Ovary (tissue), 9 donors: ENCODE data around the gene KRTAP5-7. TPM values are rescaled to one million over a fixed set of nuclear protein-coding genes. Genes with fewer than 3 reads are reported as not detected.

Experiments used
- DNase-seq, 5 donors: peaks; one replicate each; pipeline ENCODE4 v3.0.0-alpha.2; 2019 to 2020
- H3K27ac ChIP-seq, 2 donors: fragments of 200-600 bp; one replicate each; pipeline versions ENCODE4 v1.5.1 to v1.8.0; 2019 to 2022
- H3K27me3 ChIP-seq: fragments of 200-600 bp; one replicate; pipeline ENCODE4 v1.8.0; 2022
- H3K36me3 ChIP-seq: fragments of 200-600 bp; sonication (generic); one replicate; pipeline ENCODE4 v1.5.1; 2019
- H3K4me1 ChIP-seq: one replicate; pipeline ENCODE4 v1.8.1; 2013; ENCODE audit warnings: mild to moderate bottlenecking, moderate library complexity; ENCODE audit not compliant: insufficient read depth
- H3K4me3 ChIP-seq: fragments of 200-600 bp; sonication (generic); one replicate; pipeline ENCODE4 v1.5.1; 2017
- H3K9me3 ChIP-seq, 2 donors: fragments of 200-600 bp in 1 of 2; sonication (generic) in 1 of 2; one replicate each; pipeline versions ENCODE4 v1.5.1 to v1.8.1; 2013 to 2019; ENCODE audit warnings: mild to moderate bottlenecking in 1 of 2, moderate library complexity in 1 of 2
- EP300 ChIP-seq: sonication (generic); formaldehyde crosslinking; IDR thresholded peaks from one replicate; pipeline ENCODE4 v1.6.1; 2017; ENCODE audit warnings: antibody characterized with exemption
- POLR2A ChIP-seq: fragments of 450-650 bp; IDR thresholded peaks from one replicate; pipeline ENCODE4 v1.6.1; 2017; ENCODE audit warnings: antibody characterized with exemption, mild to moderate bottlenecking, moderate library complexity
- WGBS, 3 donors: extraction: QIAGEN DNeasy Blood & Tissue Kit in 1 of 3; methylation state at CpG; one replicate each; pipeline versions ENCODE4 v1.1.5 to v1.1.7; 2013 to 2017; 5-methylcytosine and 5-hydroxymethylcytosine counted together
- intact Hi-C, 4 donors: fragments of 100-400 bp; cut with DNase I; formaldehyde crosslinking; loops; one replicate each; pipeline versions ENCODE4 v1.11.0 to v1.15.1; 2022 to 2023
- polyA plus RNA-seq, 2 donors: library from polyadenylated mRNA; stranded (reverse); fragments of 200-250 nt in 1 of 2; fragments of 350-450 nt in 1 of 2; fragmentation: Illumina TruSeq in 1 of 2; extraction: RNeasy Lipid Tissue Mini Kit (QIAGEN cat#74804) in 1 of 2; gene quantifications; one replicate each; pipeline ENCODE4 v1.2.3, GENCODE V29; 2013 to 2014
- total RNA-seq, 7 donors: library from RNA; depleted of rRNA in 2 of 7; stranded (reverse); fragments of >200 nt in 2 of 7; fragmentation: NEBNext Ultra II Directional in 3 of 7; extraction: Animal tissue kit (Norgen Biotek cat#: 25700) in 3 of 7; gene quantifications; one replicate each; pipeline versions ENCODE4 v1.1.0 to v1.2.4, GENCODE V29; 2016 to 2023
- TF ChIP-seq, protein P1 (sequence below), 3 donors: fragments of 450-650 bp in 2 of 3; fragments of 200-600 bp in 1 of 3; IDR thresholded peaks; one replicate each; pipeline versions ENCODE4 v1.5.1 to v1.8.0; 2016 to 2022; ENCODE audit warnings: antibody characterized with exemption in 3 of 3, mild to moderate bottlenecking in 1 of 3
- donor health status: DM: no; HTN: no; CAD: no; lungs with moderate emphysema.
- donor health status: DM: no; HTN: no; CAD: no.
- donor health status: Bipolar disorder and iron deficiency.
- donor health status: DM: yes; HTN: yes; CAD: no.
- donor health status: DM: no; HTN: no; CAD: no.
- donor health status: DM: yes; HTN: yes; CAD: no.

KRTAP5-7 gene
- total and polyA plus RNA-seq, 9 donors: 0.22 to 0.27 (median 0.23) TPM; not detected in 5

DNA sequence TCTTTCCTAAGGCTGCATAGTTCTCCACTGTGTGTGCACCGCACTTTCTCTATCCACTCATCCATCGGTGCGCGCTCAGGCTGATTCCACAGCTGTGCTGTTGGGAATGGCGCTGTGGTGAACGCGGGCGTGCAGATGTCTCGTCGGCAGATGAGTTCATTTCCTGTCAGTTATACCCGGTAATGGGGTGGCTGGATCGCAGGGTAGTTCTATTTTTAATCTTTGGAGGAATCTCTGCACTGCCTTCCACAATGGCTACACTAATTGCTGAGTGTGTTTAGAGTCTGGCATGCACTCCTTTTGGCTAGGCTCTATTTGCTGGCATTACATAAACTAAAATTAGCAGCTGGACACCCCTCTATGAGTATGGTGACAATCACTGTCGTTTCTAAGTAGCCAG, 27.9 kb upstream of the KRTAP5-7 start:
- H3K4me3 ChIP-seq: no peak overlapping the region
- DNase-seq: no peak
- TF ChIP-seq POLR2A: no peak
- TF ChIP-seq EP300: no peak
- TF ChIP-seq, protein P1, sequence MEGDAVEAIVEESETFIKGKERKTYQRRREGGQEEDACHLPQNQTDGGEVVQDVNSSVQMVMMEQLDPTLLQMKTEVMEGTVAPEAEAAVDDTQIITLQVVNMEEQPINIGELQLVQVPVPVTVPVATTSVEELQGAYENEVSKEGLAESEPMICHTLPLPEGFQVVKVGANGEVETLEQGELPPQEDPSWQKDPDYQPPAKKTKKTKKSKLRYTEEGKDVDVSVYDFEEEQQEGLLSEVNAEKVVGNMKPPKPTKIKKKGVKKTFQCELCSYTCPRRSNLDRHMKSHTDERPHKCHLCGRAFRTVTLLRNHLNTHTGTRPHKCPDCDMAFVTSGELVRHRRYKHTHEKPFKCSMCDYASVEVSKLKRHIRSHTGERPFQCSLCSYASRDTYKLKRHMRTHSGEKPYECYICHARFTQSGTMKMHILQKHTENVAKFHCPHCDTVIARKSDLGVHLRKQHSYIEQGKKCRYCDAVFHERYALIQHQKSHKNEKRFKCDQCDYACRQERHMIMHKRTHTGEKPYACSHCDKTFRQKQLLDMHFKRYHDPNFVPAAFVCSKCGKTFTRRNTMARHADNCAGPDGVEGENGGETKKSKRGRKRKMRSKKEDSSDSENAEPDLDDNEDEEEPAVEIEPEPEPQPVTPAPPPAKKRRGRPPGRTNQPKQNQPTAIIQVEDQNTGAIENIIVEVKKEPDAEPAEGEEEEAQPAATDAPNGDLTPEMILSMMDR (IDR thresholded peaks at IDR 0.05): no peak
- no peaks in the 10 kb centered on the region for H3K9me3 ChIP-seq
- H3K27ac ChIP-seq: no peak overlapping the region
- H3K36me3 ChIP-seq: no peaks in the 10 kb centered on the region
- H3K27me3 ChIP-seq: no peaks in the 10 kb centered on the region
- intact Hi-C loops: no loop called here
- 91 to 95% (median 95%) methylated on average over 13 of the region's 13 CpGs for WGBS, 3 donors
- H3K4me1 ChIP-seq: no peaks in the 10 kb centered on the region

DNA sequence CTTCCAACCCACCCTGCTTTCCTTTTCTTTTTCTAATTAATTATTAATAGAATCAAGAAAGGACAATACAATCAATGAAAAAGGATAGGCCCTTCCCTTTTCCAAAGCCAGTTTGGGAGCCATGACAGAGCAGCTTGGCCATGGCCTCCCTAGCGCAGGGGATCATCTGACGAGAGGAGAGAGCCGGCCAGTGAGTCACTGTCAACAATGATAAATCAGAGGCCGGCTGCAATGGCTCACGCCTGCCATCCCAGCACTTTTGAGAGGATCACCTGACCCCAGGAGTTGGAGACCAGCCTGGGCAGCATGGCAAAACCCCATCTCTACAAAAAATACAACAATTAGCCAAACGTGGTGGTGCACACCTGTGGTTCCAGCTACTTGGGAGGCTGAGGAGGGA, 27.5 kb upstream of the KRTAP5-7 start:
- Histone ChIP-seq H3K27ac (no peak overlapping the region), H3K9me3 (no peaks in the 10 kb centered on the region), H3K4me3 (no peak overlapping the region), H3K36me3 (no peaks in the 10 kb centered on the region), H3K27me3 (no peaks in the 10 kb centered on the region), H3K4me1 (no peaks in the 10 kb centered on the region)
- WGBS, 3 donors: 85 to 87% (median 86%) methylated on average over 6 of the region's 6 CpGs
- TF ChIP-seq EP300: no peak
- TF ChIP-seq, protein P1 (IDR thresholded peaks at IDR 0.05): no peak
- TF ChIP-seq POLR2A: no peak
- no peak for DNase-seq
- intact Hi-C loops: no loop called here

DNA sequence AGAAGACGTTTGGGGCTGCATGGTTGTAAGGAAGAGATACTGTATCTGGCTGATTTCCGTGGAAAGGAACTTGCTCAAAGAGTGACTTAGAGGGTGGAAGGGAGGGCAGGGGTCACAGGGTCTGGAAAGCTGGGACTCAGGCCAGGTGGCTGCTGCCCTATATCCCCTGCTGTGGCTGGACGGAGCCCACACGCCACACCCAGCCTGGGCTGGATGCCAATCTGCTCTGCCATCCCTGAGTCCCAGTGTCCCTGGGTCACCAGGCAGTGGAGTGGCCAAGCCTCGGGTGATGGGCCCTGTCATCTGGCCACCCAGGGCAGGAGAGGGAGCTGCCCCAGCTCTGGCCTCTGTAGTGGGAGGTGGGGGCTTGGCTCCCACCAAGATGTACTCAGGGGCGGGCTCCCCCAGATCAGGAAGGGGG, 26.5 kb upstream of the KRTAP5-7 start:
- H3K9me3 ChIP-seq: no peaks in the 10 kb centered on the region
- WGBS, 3 donors: 63 to 72% (median 69%) methylated on average over 5 to 6 of the region's 6 CpGs
- no peaks in the 10 kb centered on the region for H3K27me3 ChIP-seq
- H3K4me1 ChIP-seq: no peaks in the 10 kb centered on the region
- H3K36me3 ChIP-seq: no peaks in the 10 kb centered on the region
- no peak overlapping the region for H3K27ac ChIP-seq
- DNase-seq: no peak
- TF ChIP-seq, protein P1 (IDR thresholded peaks at IDR 0.05): no peak
- TF ChIP-seq EP300 (no peak), POLR2A (no peak)
- no peak overlapping the region for H3K4me3 ChIP-seq
- intact Hi-C loops: no loop called here

DNA sequence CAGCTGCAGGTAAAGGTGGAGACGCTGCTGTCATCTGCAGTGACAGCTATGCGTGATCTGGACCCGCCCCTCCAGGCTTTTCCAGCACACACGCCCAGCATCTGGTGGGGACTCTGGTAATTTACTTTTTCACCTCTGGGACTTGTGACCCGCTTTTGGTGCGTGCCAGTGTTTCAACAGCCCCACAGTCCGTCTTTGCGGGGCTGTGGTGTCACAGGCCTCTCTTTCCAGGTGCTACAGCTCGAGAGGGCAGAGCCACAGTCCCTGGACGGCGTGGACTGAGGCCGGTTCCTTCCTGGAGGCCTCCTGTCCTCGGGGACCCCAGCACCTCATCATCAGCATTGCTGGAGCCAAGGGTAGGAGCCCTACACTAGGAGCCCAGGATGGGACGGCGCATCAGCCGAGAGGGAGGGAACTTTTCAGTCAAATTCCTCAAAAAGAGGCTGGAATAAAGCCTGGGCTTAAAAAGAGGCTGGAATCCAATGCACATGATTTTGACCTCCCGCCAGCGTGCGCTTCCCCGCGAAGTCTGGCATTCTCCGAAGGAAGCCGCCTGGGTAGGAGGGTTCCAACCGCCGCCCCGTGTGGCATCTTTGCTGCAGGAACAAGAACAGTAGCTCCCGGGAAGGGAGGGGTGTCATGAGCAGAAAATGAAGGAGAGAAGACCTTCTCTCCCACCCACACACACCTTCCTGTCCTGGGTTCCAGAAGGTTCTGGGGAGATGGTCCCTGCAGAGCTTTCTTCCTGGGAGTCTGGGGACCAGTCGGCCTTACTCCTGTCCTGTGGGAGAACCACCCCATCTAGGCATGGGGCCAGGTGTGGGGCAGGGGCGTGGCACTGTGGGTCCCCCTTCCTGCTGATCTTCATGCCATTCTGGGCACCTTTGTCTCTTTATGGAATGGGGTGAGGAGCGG, 25.7 kb upstream of the KRTAP5-7 start:
- no peaks in the 10 kb centered on the region for H3K36me3 ChIP-seq
- H3K9me3 ChIP-seq: no peaks in the 10 kb centered on the region
- no peak for DNase-seq

More for the DNA sequence above, 25.7 kb upstream of the KRTAP5-7 start:
- Histone ChIP-seq H3K4me1 (no peaks in the 10 kb centered on the region), H3K27me3 (no peaks in the 10 kb centered on the region), H3K4me3 (no peak overlapping the region), H3K27ac (no peak overlapping the region)
- WGBS, 3 donors: 90 to 95% (median 93%) methylated on average over 30 of the region's 30 CpGs
- intact Hi-C loops: no loop called here
- no peak for TF ChIP-seq EP300
- TF ChIP-seq, protein P1 (IDR thresholded peaks at IDR 0.05): no peak
- TF ChIP-seq POLR2A: no peak
